ENCODE results near the gene AHCYL2. TPM values are rescaled to one million over a fixed set of nuclear protein-coding genes. Genes with fewer than 3 reads are reported as not detected.
A peak's percentile ranks its signal among the peaks of the same experiment; 100 is the strongest.
"Not testable (repeated sequence)": the region's sequence is repeated elsewhere in the genome, so short reads cannot be mapped to it uniquely, and the experiment has no call there.

The AHCYL2 gene
- total RNA-seq, 2 experiments from 2014 or later = 5.0 to 8.7 TPM

- BruUV-seq (replicated peaks) = no TSS peak
- intact Hi-C loops (cut with micrococcal nuclease; ENCODE audit: unreplicated experiment) = loop anchor here (5.0 kb wide), 2 partner anchors 310 to 370 kb away; no protein-coding TSS in a partner anchor
- Histone ChIP-seq H3K4me1 (ENCODE audit: insufficient read depth, low read length, poor library complexity, severe bottlenecking) (peaks cover 5% of the 10 kb centered on the region), H4K20me1 (ENCODE audit: insufficient read depth, low read length) (no peaks in the 10 kb centered on the region), H3K4me2 (ENCODE audit: low read length) (no peak overlapping the region), H3K9me2 (ENCODE audit: insufficient read depth, low read length) (no peaks in the 10 kb centered on the region), H3K9me3 (ENCODE audit: low read length) (no peaks in the 10 kb centered on the region), H3K4me3 (ENCODE audit: low read depth, low read length, poor library complexity, severe bottlenecking) (no peak overlapping the region), H3K36me3 (ENCODE audit: insufficient read depth, low read length) (no peaks in the 10 kb centered on the region), H2AFZ (ENCODE audit: low read length) (peak overlapping the region; percentile 56; the same call in 1 of the 2 replicates), H3K27ac (ENCODE audit: low read depth, low read length, poor library complexity, severe bottlenecking) (no peak overlapping the region), H3K79me2 (ENCODE audit: insufficient read depth, low read depth, low read length) (no peaks in the 10 kb centered on the region)
- ChIA-PET CTCF (ENCODE audit: unreplicated experiment) (interaction anchor here (1.2 kb wide), 1 partner anchor 8 kb away, joined by 4 read pairs; no protein-coding TSS in a partner anchor), POLR2A (interaction anchor here (0.5 to 0.6 kb wide), 2 partner anchors 72 to 1025 kb away, joined by 3 read pairs; no protein-coding TSS in a partner anchor)
- TF ChIP-seq CTCF (conservative IDR thresholded peaks at IDR 0.05; ENCODE audit: low read length) (no peak), EZH2phosphoT487 (IDR thresholded peaks at IDR 0.05; ENCODE audit: borderline replicate concordance, low read depth, low read length) (no peak)
- DNase-seq (ENCODE audit: low spot score) = no peak
These were observed 12.7 kb upstream of the AHCYL2 start for GRCh38 chr7:129212126-129212525.

GRCh38 chr7:129212596-129212995, 12.2 kb upstream of the AHCYL2 start:
- no TSS peak for BruUV-seq (replicated peaks)
- intact Hi-C loops (cut with micrococcal nuclease; ENCODE audit: unreplicated experiment) = loop anchor here (5.0 kb wide), 2 partner anchors 310 to 370 kb away; no protein-coding TSS in a partner anchor
- no peak overlapping the region for H3K4me3 ChIP-seq (ENCODE audit: low read depth, low read length, poor library complexity, severe bottlenecking)
- TF ChIP-seq EZH2phosphoT487 (IDR thresholded peaks at IDR 0.05; ENCODE audit: borderline replicate concordance, low read depth, low read length) = no peak
- TF ChIP-seq CTCF (conservative IDR thresholded peaks at IDR 0.05; ENCODE audit: low read length) = no peak
- no peaks in the 10 kb centered on the region for H3K79me2 ChIP-seq (ENCODE audit: insufficient read depth, low read depth, low read length)
- no peak overlapping the region for H3K27ac ChIP-seq (ENCODE audit: low read depth, low read length, poor library complexity, severe bottlenecking)
- H4K20me1 ChIP-seq (ENCODE audit: insufficient read depth, low read length) = no peaks in the 10 kb centered on the region
- ChIA-PET POLR2A (interaction anchor here (0.7 to 0.8 kb wide), 2 partner anchors 9 to 10 kb away, joined by 4 read pairs; no protein-coding TSS in a partner anchor), CTCF (ENCODE audit: unreplicated experiment) (interaction anchor here (0.6 to 1.2 kb wide), 2 partner anchors 9 to 114 kb away, joined by 4 to 5 read pairs; no protein-coding TSS in a partner anchor)
- H3K4me2 ChIP-seq (ENCODE audit: low read length) = no peak overlapping the region
- H3K9me2 ChIP-seq (ENCODE audit: insufficient read depth, low read length) = no peaks in the 10 kb centered on the region
- H2AFZ ChIP-seq (ENCODE audit: low read length) = no peak overlapping the region
- H3K36me3 ChIP-seq (ENCODE audit: insufficient read depth, low read length) = no peaks in the 10 kb centered on the region
- no peak for DNase-seq (ENCODE audit: low spot score)
- H3K9me3 ChIP-seq (ENCODE audit: low read length) = no peaks in the 10 kb centered on the region
- peaks cover 5% of the 10 kb centered on the region for H3K4me1 ChIP-seq (ENCODE audit: insufficient read depth, low read length, poor library complexity, severe bottlenecking)

- Histone ChIP-seq H3K9me2 (ENCODE audit: insufficient read depth, low read length) (no peaks in the 10 kb centered on the region), H3K9me3 (ENCODE audit: low read length) (no peaks in the 10 kb centered on the region), H3K4me2 (ENCODE audit: low read length) (no peak overlapping the region), H3K36me3 (ENCODE audit: insufficient read depth, low read length) (no peaks in the 10 kb centered on the region), H2AFZ (ENCODE audit: low read length) (no peak overlapping the region), H3K4me3 (ENCODE audit: low read depth, low read length, poor library complexity, severe bottlenecking) (no peak overlapping the region), H3K27ac (ENCODE audit: low read depth, low read length, poor library complexity, severe bottlenecking) (no peak overlapping the region), H4K20me1 (ENCODE audit: insufficient read depth, low read length) (no peaks in the 10 kb centered on the region), H3K79me2 (ENCODE audit: insufficient read depth, low read depth, low read length) (no peaks in the 10 kb centered on the region), H3K4me1 (ENCODE audit: insufficient read depth, low read length, poor library complexity, severe bottlenecking) (peaks cover 5% of the 10 kb centered on the region)
- intact Hi-C loops (cut with micrococcal nuclease; ENCODE audit: unreplicated experiment) = loop anchor here (5.0 kb wide), 2 partner anchors 312 to 372 kb away; no protein-coding TSS in a partner anchor
- no peak for TF ChIP-seq EZH2phosphoT487 (IDR thresholded peaks at IDR 0.05; ENCODE audit: borderline replicate concordance, low read depth, low read length)
- TF ChIP-seq CTCF (conservative IDR thresholded peaks at IDR 0.05; ENCODE audit: low read length) = peak; percentile 62
- BruUV-seq (replicated peaks) = no TSS peak
- POLR2A ChIA-PET = interaction anchor here (0.6 to 0.9 kb wide), 7 partner anchors 8 to 1073 kb away, joined by 3 to 7 read pairs (median 3); no protein-coding TSS in a partner anchor
- peak; percentile 53 for DNase-seq (ENCODE audit: low spot score)
- CTCF ChIA-PET (ENCODE audit: unreplicated experiment) = interaction anchor here (0.6 to 1.1 kb wide), 2 partner anchors 31 to 50 kb away, joined by 3 to 4 read pairs; no protein-coding TSS in a partner anchor
These were observed 11.0 kb upstream of the AHCYL2 start for GRCh38 chr7:129213828-129214227.

GRCh38 chr7:129215691-129216090, 9.1 kb upstream of the AHCYL2 start:
- H3K36me3 ChIP-seq (ENCODE audit: insufficient read depth, low read length); H3K9me3 ChIP-seq (ENCODE audit: low read length); H3K4me3 ChIP-seq (ENCODE audit: low read depth, low read length, poor library complexity, severe bottlenecking); H3K79me2 ChIP-seq (ENCODE audit: insufficient read depth, low read depth, low read length); POLR2A ChIA-PET; CTCF ChIA-PET (ENCODE audit: unreplicated experiment); H3K4me2 ChIP-seq (ENCODE audit: low read length); BruUV-seq (replicated peaks); H3K4me1 ChIP-seq (ENCODE audit: insufficient read depth, low read length, poor library complexity, severe bottlenecking); H3K9me2 ChIP-seq (ENCODE audit: insufficient read depth, low read length); DNase-seq (ENCODE audit: low spot score); H3K27ac ChIP-seq (ENCODE audit: low read depth, low read length, poor library complexity, severe bottlenecking); H2AFZ ChIP-seq (ENCODE audit: low read length); H4K20me1 ChIP-seq (ENCODE audit: insufficient read depth, low read length): not testable (repeated sequence)
- intact Hi-C loops (cut with micrococcal nuclease; ENCODE audit: unreplicated experiment) = loop anchor here (5.0 kb wide), 1 partner anchor 152 kb away; no protein-coding TSS in a partner anchor

All from OCI-LY7 (cell line).